T-helper 9 cell (primary cell): Measurements from ENCODE around the gene OSGEP.
A peak's percentile ranks its signal among the peaks of the same experiment; 100 is the strongest.
"Not testable (repeated sequence)": the region's sequence is repeated elsewhere in the genome, so short reads cannot be mapped to it uniquely, and the experiment has no call there.

ENCODE experiments used
- DNase-seq: peaks from one replicate; pipeline ENCODE4 v3.0.0-alpha.2; 2020

Gene OSGEP

DNA sequence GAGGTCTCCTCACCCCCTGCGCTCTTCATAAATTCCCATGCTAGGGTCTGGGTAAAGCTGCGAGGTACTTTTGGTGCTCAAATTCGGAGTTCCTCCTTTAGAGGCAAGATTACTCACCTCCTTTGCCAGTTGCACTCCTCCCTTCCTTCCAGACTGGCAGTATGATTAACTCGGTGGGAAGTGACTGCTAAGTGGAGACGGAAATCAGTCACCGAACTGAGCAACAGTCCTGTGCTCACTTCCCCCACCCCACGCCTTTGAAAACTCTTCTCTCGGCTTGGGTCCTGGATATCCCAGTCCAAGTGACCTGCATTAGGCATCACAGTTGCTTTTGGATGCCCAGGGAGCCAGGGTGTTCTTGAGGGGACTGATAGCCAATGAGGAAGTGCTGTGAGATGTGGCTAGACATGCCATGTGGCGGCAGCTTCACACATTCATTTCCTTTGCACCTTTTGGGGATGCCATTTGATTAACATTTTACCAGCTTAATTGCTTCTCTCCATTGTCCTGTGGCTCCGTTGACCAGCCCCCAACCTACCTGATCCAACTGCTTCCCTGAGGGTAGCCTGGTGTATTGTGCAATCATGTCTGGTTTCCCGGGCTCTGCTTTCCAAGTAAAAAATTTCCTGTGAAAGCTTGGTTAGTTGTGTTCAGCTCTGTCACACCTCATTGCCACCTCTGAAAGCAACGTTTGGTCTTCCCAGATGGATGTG, 15.4 kb upstream of the OSGEP start:
- DNase-seq: peak; percentile 26

DNA sequence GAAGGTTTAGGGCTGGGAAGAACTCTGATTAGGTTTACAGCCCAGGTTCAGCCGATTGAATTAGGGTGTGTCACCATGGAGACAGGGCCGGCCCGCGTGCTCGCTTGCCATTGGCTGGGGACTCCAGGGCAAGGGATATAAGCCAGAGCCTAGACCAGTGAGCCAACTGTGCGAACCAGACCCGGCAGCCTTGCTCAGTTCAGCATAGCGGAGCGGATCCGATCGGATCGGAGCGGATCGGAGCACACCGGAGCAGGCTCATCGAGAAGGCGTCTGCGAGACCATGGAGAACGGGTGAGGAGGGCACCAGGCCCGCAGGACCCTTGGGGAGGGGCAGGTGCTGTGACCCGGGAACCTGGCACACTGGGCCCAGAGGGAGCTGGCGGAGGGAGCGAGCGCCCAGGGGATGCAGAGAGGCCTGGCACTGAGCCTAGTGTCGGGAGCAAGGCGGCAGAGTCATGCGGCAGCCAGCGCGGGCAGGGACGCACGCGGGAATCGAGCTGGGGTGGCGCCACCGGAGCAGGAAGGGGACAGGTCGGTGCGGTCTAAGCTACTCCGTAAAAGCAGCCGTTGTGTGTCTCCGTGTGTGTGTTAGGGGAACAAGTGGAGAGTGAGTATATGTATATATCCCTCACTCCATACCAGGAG, 14.8 kb upstream of the OSGEP start, which contains the start of gene PNP:
Gene PNP (plus strand): TSS at position 165 of the 648 bp plus-strand sequence. CDS start 119 bp downstream, at position 284.
- peak; percentile 87 for DNase-seq

DNA sequence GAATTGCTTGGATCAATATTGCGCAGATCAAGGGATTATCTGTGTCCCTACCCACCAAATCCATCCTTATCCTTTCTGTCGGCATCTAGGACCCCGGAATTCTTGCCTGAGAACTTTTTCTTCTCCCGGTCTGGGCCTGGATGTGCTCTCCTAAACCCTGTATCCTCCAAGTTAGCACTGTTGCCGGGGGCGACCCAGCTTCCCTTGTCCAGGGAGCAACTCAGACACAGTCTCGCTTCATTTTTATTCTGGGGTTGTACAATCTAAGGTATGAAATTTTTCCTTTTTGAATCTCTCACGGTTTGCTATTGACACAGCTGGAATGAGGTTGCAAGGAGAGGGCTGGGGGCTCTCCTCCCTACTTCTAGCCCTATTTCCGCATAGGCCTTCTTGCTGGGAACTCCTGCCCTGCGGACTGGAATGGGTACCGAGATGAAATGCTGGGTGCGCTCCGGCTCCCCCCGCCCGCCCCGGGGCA, 14.2 kb upstream of the OSGEP start:
- DNase-seq: no peak

DNA sequence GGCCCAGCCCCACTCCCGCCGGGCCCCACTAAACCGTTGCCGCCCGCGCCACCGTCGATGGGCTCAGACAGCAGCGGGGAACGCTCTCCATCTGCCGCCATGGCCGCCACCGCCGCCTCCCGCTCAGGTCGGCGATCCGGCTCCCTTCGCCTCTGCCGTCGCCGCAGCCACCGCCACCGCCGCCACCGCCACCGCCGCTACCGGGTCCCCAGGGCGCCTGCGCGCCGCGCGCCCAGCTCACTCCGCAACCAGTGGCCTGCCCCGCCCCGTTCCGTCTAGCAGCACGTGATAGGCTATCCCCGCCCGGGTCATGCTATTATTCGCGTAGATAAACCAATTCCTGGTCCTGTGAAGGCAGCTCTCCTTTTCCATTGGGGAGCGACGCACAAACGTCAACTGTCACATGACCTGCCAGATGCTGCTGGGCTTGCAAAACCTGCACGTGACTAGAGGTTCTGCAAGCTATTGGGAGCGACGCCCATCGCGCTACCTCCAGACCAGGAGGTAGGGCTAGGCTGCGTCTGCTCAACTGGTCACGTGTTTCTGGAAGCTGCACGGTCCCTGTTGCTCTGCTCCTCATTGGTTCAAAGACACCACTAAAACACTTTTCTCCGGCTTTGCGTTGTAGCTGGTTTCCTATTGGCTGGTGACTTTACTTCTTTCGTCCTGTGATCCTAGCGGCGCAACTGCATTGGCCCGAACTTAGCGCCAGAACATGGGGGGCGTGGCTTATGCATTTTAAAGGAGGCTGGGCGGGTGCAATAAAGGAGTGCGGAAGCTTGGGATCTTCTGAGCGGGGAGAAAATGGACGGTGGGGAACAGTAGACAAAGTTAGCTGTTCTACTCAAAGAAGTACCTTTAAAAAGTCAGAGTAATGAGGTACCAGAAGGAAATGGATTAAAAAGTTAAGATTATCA, 6.9 kb upstream of the OSGEP start, which contains the start of gene PIP4P1:
Gene PIP4P1 (minus strand): TSS at position 210 of the 917 bp plus-strand sequence. CDS start 109 bp downstream, at position 101.
- peak; percentile 97 for DNase-seq

DNA sequence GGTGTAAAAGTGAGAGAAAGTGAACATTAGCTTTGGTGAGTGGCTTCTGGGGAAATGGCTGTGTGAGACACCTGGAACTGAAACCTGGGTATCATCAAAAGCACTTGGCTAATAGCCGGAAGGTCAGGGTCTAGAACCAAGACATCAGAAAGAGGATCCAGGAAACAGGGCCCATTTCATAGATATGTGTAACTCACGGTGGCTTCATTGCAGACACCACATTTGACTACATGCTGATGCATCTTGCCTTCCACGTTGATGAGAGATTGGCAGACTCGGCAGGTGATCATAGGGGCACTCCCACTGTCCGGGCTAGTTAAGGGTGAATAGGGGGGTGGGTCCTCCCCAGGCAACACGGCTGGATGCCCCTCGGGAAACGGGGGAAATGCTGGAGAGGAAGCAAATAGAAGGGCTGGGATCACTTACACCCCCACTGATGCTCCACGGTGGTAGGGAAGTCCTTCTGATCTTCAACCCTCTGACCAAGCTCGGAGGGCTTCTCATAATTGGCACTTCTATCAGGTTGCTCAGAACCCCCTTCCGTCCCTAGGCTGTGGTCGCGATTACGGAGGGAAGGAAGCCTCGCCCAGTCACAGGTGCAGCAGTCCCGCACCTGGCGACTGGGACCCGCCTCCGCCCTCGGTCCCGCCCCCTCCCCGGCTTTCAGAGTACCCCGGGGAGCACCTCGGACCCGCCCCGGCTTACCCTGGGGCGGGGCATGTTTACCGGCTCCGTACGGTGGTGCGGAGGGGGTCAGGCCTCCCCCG, 6.0 kb upstream of the OSGEP start:
- DNase-seq: peak; percentile 61

DNA sequence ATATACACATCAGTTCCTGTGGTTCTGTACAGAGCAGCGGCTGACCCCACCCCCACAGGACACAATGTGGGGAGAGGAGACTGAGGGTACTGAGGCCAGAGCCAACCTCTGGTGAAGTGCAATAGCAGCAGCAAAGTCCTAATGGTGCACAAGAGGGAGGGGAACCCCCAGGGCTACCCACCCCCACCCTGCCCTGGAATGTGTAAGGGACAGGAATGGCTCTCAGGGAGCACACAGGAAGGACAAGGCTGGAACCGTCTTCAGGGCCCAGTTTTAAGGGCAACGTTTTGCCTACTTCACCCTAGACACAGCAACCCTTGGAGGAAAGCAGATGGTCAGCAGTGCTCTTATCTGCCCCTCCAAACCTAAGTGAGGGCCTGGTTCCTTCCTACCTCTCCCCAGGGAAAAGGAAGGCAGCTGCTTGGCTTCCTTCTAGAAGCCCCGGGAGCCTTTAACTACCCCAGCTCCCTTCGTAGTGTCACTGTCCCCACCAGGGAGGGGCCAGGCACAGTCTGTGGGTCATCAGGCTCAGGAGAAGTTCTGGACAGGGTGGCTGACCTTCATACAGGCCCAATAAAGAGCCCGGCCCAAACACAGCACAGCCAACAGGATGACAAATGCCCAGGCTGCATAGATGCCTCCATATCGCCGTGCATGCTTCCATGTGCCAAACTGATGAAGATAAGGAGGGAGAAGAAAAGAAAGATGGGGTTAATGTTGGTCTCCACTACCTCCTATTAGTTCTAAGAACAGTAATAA, 3.6 kb upstream of the OSGEP start:
- DNase-seq: no peak

DNA sequence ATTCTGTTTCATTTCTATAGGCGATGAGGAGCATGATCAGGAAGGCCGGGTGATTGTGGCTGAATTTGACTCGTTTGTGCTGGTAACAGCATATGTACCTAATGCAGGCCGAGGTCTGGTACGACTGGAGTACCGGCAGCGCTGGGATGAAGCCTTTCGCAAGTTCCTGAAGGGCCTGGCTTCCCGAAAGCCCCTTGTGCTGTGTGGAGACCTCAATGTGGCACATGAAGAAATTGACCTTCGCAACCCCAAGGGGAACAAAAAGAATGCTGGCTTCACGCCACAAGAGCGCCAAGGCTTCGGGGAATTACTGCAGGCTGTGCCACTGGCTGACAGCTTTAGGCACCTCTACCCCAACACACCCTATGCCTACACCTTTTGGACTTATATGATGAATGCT, 2.4 kb upstream of the OSGEP start:
- DNase-seq: no peak

DNA sequence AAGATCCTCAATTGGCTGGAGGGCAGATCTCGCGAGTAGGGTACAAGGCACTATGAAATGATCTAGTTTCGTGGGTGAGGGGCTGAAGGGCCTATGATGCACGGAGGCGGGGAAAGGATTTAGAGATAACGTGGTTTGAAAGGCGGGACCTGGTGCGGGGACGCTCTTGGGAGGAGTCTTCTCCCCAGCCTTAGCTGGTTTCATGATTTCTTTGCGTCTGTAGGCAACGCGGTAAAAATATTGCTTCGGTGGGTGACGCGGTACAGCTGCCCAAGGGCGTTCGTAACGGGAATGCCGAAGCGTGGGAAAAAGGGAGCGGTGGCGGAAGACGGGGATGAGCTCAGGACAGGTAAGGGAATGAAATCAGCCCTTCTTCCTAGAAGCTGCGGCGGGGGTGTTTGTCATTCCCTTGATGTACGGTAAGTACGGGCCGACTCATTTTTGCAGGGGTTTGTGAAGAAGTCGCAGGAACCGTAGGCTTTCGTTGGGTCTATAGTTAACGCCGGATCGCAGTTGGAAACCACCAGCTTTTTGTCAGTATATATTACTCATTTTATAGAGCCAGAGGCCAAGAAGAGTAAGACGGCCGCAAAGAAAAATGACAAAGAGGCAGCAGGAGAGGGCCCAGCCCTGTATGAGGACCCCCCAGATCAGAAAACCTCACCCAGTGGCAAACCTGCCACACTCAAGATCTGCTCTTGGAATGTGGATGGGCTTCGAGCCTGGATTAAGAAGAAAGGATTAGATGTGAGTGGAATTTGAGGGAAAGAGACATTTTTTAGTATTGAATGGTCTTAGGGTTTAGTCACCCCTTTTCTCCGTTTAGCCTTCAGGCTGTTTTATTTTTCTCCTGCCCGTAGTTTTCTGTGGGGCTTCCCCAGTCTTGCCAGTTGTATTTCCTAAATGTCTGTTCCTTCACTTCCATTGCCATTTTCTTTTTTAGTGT, 1.0 kb upstream of the OSGEP start:
- no peak for DNase-seq

DNA sequence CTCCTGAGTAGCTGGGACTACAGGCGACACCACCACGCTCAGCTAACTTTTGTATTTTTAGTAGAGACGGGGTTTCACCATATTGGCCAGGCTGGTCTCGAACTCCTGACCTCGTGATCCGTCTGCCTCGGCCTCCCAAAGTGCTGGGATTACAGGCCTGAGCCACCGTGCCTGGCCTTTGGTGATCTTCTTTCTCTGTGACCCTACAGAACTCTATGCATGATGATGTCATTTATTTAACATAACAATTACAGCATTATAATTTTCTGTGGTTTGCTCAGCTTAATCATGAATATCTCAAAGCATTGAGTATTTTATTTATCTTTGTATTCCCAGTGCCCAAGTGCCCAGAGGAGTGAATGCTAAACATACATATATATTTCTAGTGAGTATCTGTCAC, 1.8 kb downstream of the OSGEP start:
- not testable (repeated sequence) for DNase-seq

DNA sequence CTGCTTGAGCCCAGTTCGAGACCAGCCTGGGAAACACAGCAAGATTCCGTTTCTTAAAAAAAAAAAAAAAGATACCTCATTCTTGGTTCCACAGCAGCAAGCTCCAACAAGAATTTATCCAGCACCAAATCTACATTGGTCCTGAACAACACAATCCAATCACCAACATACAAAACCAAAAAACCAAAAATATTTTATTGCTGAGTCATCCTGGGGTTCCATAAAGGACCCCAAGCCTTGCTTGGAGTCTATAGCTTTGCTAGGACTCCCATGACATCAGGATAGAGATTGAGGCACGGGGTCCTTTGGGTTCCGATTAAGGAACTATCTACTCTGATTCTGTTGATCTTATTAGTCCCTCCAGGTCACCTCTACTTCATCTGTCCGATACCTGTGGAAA, 7.7 kb downstream of the OSGEP start:
- no peak for DNase-seq

DNA sequence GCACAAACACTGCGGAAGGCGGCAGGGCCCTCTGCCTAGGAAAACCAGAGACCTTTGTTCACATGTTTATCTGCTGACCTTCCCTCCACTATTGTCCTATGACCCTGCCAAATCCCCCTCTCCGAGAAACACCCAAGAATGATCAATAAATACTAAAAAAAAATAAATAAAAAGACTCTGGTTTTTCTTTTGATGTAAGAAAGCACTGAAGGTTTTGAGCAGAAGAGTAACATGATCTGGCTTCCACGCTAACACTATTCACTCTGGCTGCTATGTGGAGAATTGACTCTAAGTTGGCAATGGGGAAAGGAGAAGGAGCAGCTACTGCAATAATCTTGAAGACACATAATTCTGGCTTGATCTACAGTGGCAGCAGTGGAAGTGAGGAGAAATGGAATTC, 11.0 kb downstream of the OSGEP start:
- not testable (repeated sequence) for DNase-seq

DNA sequence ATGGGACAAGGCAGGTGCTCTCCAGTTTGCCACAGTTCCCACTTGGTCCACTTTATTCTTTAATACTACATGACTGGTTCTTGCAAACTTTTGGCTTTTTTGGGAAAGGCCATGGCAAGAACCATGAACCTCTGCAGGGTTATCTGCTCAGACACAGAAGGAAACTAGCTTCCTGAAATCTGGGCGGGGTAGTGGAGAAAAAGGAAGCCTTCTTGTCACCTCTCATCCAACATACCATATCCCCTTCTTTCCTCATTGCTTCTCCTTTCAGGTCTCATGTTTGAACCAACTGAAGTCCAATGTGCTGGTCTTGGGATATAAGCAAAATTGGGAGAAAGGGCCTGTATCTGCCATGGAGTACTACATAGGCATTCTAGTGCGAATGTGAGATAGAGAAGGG, 13.2 kb downstream of the OSGEP start:
- no peak for DNase-seq

DNA sequence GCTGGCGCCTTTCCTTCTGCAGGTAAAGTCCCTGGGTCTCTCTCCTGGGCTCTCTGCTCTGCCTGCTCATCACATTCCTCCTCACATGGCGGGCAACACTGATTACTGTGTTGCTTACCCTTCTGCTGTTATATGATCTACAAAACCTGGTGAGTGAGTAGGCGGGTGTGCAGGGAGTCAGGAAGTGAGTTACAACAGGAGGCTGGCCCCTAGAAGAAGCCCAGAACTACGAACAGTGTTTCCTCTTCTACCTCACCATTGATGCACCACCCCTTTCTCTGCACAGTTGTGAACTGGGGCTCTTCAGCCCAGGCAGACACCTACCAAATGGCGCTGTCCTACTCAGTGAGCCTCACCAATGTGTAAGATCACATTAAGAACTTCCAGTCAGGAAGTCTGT, 13.7 kb downstream of the OSGEP start:
- no peak for DNase-seq

DNA sequence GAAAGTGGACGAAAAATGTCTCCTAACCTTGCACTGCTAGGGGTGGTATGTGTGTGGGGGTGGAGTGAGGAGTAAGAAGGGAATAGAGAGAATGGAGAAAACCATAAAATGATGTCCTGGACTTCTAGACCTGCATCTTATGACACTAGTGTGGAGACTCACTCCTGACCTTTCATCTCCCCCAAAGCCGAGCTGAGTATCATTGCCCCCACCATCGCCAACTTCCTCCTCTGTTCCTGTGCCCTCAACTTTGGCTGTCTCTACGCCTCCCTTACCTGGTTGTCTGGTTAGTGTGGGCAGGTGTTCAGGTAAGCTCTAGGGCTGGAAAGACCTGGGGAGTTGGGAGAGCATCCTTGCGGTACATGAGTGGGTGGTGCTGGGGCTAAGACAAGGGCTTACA, 14.1 kb downstream of the OSGEP start:
- no peak for DNase-seq

DNA sequence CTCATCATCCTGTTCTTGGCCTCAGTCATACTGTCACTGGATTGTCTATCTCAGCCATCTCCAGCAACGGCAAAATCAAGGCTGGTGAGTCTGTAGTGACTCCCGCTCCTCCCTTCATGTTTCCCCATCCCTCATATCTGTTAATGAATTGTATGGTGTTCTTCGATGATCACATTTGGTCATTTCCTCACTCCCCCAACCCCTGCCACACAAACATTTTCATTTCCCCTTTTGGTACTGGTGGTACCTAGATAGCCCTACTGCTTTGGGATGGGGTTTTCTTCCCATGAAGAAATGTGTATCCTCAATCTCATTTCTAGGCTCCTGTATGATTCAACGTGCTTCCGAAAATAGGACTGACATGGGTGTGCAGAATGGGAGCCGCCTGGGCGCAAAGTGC, 15.9 kb downstream of the OSGEP start:
- no peak for DNase-seq

DNA sequence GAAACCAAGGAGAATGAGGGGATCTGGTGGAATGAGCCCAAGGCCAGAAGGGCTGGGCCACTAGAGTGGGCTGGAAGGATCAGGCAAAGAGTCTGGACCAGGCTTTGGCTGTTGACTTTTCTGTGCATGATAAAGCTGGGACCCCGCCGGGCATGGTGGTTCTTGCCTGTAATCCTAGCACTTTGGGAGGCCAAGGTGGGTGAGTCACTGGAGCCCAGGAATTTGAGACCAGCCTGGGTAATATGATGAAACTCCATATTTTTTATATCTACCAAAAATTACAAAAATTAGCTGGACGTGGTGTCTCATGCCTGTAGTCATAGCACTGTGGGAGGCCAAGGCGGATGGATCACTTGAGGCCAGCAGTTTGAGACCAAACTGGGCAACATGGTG, 18.3 kb downstream of the OSGEP start:
- no peak for DNase-seq

DNA sequence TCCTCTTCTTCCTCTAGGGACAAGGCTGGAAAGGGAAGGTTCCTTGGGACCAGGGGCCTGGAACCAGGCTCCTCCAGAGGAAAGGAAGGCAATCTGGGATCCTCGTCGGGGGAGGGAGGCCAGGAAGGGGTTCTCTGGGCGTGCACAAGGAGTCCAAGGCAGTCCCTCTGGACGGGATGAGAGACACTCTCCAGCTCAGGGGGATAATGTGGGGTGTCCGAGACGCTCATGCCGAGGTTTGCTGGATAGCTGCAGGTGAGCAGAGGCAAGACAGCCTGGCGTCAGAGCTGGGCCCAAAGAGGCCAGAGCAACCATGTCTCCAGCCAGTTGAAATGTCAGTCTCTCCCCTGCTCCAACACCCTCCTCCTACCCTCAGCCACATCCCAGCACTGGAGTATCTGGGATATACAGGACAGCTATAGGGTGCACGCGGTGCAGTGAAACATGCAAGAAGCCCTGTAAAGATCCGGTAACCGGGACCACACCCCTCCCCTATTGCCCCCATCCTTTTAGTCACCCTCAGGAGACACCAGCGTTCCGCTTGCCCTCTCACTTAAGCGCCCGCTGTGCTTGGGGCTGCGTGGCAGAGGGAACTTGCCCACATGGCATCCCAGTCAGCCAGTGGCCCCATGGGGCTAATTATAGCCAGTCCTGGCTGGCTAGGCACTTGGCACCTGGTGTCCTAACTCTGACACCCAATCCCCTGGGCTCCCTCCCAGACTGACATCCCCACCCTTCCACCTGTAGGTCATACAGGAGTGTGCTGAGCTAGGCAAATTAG, 18.8 kb downstream of the OSGEP start, which contains the start of gene KLHL33:
Gene KLHL33 (minus strand): TSS at position 585 of the 781 bp plus-strand sequence. CDS start 355 bp downstream, at position 230.
- DNase-seq: no peak

DNA sequence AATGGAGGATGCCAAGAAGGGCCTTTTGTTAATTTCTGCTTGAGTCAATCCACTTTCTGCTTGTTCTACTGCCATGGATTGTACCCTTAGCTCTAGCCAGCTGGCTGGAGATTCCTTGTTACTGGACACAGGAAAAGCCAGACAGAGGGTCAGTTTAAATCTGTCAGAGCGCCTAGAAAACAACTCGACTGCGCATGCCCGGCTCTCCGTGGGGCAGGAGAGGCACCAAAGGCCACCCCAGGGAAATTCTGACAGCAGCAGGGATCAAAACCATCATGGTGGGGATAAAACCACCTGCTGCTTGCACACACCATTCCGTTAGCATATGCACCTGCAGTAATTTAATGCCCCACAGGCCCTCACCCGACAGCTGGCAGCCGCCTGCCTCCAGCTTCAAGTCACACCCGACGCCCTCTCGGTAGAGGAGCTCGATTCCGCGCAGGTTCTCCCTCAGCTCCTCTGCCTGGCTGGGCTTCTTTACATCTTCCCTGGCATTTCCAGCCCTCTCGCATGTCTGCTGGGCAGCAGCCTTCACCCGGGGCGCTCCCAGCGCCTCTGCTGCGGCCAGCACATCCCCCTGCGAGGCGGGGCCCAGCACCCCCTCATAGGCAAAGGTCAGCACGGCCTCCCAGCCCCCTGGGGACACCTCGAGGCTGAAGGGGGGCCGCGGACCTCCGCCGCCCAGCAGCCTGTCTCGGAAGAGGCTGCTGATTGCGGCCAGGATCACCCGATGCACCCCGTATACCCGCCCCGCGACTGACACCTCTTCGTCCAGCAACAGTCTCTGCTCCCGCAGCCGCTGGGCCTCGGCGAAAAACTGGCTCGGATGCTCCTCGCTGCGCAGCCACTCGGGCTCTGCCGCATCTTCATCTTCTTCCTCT, 19.7 kb downstream of the OSGEP start:
- no peak for DNase-seq
